Neutrophil (primary cell): ENCODE data around the gene FBXL2.
"Not testable (repeated sequence)": the region's sequence is repeated elsewhere in the genome, so short reads cannot be mapped to it uniquely, and the experiment has no call there.

Source experiments
- H3K27ac ChIP-seq: fragments of 200-600 bp; sonication (generic); 2 replicates; pipeline ENCODE4 v1.5.1; 2016; ENCODE audit warnings: mild to moderate bottlenecking, moderate library complexity
- H3K27me3 ChIP-seq: fragments of 200-600 bp; sonication (generic); 2 replicates; pipeline ENCODE4 v1.6.0; 2016; ENCODE audit warnings: mild to moderate bottlenecking
- H3K36me3 ChIP-seq: fragments of 200-600 bp; sonication (generic); 2 replicates; pipeline ENCODE4 v1.5.1; 2017
- H3K4me1 ChIP-seq, 2 experiments: fragments of 200-600 bp in 1 of 2; sonication (generic) in 1 of 2; 1 replicate in 1 of 2; 2 replicates in 1 of 2; pipeline versions ENCODE4 v1.5.1 to v1.6.1; 2013 to 2016; ENCODE audit warnings: low read depth in 1 of 2, low read length in 1 of 2, mild to moderate bottlenecking in 1 of 2, moderate library complexity in 1 of 2; ENCODE audit not compliant: control insufficient read depth in 1 of 2, insufficient read depth in 1 of 2
- H3K4me3 ChIP-seq, 2 experiments: fragments of 200-600 bp in 1 of 2; sonication (generic) in 1 of 2; 1 replicate in 1 of 2; 2 replicates in 1 of 2; pipeline ENCODE4 v1.5.1; 2013 to 2016; ENCODE audit warnings: low read depth in 1 of 2, low read length in 1 of 2, mild to moderate bottlenecking in 1 of 2, moderate library complexity in 1 of 2
- H3K9me3 ChIP-seq: fragments of 200-600 bp; sonication (generic); 2 replicates; pipeline ENCODE4 v1.5.1; 2016
- TF ChIP-seq, protein P1 (sequence below): fragments of 200-600 bp; sonication (generic); IDR thresholded peaks from 2 replicates; pipeline ENCODE4 v1.5.1; 2016; ENCODE audit warnings: antibody characterized with exemption

Gene FBXL2

DNA sequence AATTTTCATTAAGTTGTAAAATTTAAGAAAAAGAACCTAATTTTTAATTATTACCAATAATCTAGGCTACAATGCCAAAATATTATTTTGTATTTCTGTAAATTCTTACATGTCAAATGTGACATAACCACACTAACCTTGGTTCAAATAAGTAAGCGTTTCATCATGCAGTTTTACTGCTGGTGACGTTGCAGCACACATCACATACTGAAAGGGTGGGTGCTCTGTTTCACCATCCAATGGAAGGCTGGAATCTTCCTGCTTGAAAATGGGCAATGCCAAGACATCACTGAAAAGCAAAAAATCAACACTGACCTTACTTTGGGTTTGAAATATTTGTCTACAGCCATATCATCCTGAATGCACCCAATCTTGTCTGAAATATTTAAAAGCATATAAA, 148.2 kb downstream of the FBXL2 start:
- peaks cover 8 to 9% of the 10 kb centered on the region in 2 experiments for H3K4me1 ChIP-seq
- no peak overlapping the region for H3K27ac ChIP-seq
- H3K36me3 ChIP-seq: peaks cover 36% of the 10 kb centered on the region
- TF ChIP-seq, protein P1, sequence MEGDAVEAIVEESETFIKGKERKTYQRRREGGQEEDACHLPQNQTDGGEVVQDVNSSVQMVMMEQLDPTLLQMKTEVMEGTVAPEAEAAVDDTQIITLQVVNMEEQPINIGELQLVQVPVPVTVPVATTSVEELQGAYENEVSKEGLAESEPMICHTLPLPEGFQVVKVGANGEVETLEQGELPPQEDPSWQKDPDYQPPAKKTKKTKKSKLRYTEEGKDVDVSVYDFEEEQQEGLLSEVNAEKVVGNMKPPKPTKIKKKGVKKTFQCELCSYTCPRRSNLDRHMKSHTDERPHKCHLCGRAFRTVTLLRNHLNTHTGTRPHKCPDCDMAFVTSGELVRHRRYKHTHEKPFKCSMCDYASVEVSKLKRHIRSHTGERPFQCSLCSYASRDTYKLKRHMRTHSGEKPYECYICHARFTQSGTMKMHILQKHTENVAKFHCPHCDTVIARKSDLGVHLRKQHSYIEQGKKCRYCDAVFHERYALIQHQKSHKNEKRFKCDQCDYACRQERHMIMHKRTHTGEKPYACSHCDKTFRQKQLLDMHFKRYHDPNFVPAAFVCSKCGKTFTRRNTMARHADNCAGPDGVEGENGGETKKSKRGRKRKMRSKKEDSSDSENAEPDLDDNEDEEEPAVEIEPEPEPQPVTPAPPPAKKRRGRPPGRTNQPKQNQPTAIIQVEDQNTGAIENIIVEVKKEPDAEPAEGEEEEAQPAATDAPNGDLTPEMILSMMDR: no peak
- H3K27me3 ChIP-seq: no peaks in the 10 kb centered on the region
- H3K4me3 ChIP-seq: no peak overlapping the region
- no peaks in the 10 kb centered on the region for H3K9me3 ChIP-seq

DNA sequence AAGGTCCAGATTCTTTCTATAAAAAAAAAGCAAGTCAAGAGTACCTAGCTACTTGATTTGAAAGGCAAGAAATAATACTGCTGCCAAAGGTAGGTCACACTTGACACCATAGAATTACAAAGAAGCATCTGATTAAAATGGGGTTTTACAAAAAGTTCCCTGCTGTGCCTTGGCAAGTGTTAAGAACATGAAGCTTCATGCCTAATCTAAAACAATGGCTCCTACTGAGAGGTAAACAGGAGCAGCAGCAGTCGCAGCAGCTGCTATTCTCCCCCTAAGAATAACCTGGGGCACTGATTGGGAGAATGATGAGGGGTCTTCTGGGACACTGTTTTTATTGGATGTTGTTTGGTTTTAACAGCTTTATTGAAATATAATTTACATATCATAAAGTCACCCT, 148.8 kb downstream of the FBXL2 start:
- H3K9me3 ChIP-seq: no peaks in the 10 kb centered on the region
- H3K27me3 ChIP-seq: no peaks in the 10 kb centered on the region
- no peak overlapping the region for H3K4me3 ChIP-seq
- peaks cover 30% of the 10 kb centered on the region for H3K36me3 ChIP-seq
- TF ChIP-seq, protein P1: no peak
- H3K27ac ChIP-seq: no peak overlapping the region
- H3K4me1 ChIP-seq: peaks cover 8 to 9% of the 10 kb centered on the region in 2 experiments

DNA sequence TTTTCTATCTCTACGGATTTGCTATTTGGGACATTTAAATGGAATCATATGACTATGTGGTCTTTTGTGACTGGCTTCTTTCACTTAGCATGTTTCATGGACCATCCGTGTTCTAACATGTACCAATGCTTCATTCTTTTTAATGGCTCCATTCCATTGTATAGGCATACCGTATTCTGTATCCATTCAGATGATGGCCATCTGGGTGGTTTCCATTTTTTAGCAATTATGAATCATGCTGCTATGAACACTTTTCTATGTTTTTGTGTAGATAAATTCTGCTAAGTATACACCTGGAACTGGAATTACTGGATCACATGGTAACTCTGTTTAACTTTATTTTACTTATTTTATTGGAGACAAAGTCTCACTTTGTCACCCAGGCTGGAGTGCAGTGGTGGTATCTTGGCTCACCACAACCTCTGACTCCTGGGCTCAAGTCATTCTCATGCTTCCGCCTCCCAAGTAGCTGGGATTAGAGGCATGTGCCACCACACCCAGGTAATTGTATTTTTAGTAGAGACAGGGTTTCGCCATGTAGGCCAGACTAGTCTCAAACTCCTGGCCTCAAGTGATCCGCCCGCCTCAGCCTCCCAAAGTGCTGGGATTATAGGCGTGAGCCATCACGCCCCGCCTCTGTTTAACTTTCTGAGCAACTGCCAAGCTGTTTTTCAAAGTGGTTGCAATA, 149.5 kb downstream of the FBXL2 start:
- Histone ChIP-seq H3K4me3 (no peak overlapping the region), H3K27me3 (no peaks in the 10 kb centered on the region), H3K36me3 (peaks cover 23% of the 10 kb centered on the region), H3K9me3 (no peaks in the 10 kb centered on the region), H3K4me1 (peaks cover 8 to 9% of the 10 kb centered on the region in 2 experiments), H3K27ac (no peak overlapping the region)
- TF ChIP-seq, protein P1: no peak

DNA sequence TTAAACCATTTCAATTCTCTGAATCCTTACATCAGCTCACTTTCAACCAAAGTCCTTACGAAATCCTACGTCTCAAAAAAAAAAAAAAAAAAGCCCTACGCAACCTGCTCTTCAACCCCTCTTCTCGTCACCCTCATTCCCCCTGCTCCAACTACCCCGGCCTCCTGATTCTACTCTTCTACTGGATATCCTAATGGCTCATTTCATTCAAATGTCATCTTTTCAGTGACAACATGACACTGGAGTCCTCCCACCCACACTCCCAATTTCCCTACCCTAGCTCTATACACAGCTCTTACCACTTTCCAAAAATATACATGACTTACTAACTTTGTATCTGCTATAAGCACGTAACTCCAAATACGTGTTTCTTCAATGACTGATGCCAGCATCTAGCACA, 151.5 kb downstream of the FBXL2 start:
- peaks cover 14% of the 10 kb centered on the region for H3K36me3 ChIP-seq
- no peak overlapping the region for H3K4me3 ChIP-seq
- TF ChIP-seq, protein P1: no peak
- H3K27ac ChIP-seq: no peak overlapping the region
- no peaks in the 10 kb centered on the region for H3K9me3 ChIP-seq
- peaks cover 8 to 9% of the 10 kb centered on the region in 2 experiments for H3K4me1 ChIP-seq
- no peaks in the 10 kb centered on the region for H3K27me3 ChIP-seq

DNA sequence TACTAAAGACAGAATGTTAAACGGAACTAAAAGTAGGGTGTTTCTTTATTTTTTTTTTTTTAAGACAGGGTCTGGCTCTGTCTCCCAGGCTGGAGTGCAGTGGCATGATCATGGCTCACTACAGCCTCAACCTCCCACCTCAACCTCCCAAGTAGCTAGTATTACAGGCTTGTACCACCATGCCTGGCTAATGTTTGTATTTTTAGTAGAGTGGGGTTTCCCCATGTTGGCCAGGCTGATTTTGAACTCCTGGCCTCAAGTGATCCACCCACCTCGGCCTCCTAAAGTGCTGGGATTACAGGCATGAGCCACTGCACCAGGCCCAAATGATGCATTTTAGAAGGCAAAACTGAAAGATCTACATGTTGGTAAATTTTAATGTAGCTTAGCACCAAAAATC, 152.1 kb downstream of the FBXL2 start:
- not testable (repeated sequence) for H3K9me3 ChIP-seq, H3K4me3 ChIP-seq, H3K27me3 ChIP-seq, H3K27ac ChIP-seq, H3K4me1 ChIP-seq, H3K36me3 ChIP-seq

DNA sequence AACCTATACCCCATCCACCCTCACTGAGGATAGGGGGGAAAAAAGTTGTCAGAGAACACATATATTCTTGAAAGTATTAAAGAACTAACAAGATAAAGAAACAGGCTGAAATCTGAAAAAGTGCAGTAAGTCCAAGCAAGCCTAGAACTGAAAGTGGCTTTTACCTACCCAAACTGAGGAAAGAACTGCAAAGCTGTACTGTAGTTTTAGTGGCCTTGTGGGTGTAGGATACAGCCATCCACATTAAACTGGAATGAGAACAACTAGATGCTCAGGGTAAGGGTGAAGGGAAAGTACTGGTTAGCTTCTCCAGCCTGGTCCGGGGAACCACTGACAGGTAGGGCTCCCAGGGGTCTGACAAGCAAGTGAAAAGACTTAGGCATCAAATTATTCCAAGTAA, 152.8 kb downstream of the FBXL2 start:
- no peak overlapping the region for H3K4me3 ChIP-seq
- TF ChIP-seq, protein P1: no peak
- no peak overlapping the region for H3K27ac ChIP-seq
- H3K36me3 ChIP-seq: peaks cover 1% of the 10 kb centered on the region
- peaks cover 8 to 9% of the 10 kb centered on the region in 2 experiments for H3K4me1 ChIP-seq
- H3K27me3 ChIP-seq: no peaks in the 10 kb centered on the region
- no peaks in the 10 kb centered on the region for H3K9me3 ChIP-seq
